ENCODE results near the gene ARL13B. TPM values are rescaled to one million over a fixed set of nuclear protein-coding genes. Genes with fewer than 3 reads are reported as not detected.

The ARL13B gene
- total RNA-seq, 1 experiment from 2014 or later: 9.3 TPM

DNA sequence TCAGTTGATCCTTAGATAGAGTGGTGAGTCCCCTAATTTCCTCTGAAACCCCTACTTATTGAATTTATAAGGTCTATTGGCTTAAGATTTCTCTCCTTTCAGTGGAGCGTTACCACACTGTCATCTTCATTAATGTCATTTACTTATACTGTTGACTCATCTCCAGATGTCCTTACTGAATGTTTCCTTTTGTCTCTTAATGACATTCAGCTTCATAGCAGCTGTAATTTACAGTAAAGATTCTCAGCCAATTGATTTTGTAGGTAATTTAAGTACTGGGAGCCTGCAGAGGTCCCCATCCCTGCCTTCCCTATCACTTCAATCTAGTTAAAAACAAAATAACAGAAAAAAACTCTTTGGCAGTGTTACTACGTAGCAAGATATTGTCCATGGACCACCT is 29.7 kb downstream of the ARL13B start:
- no peak for DNase-seq (ENCODE audit: low spot score)
- H3K36me3 Mint-ChIP-seq: no peaks in the 10 kb centered on the region; the same call in 1 of the 2 replicates
- H3K27me3 Mint-ChIP-seq (ENCODE audit: low read depth): no peaks in the 10 kb centered on the region
- POLR2A ChIA-PET: no interaction called here
- no peaks in the 10 kb centered on the region for H3K9me3 Mint-ChIP-seq
- TF ChIP-seq, protein P1, sequence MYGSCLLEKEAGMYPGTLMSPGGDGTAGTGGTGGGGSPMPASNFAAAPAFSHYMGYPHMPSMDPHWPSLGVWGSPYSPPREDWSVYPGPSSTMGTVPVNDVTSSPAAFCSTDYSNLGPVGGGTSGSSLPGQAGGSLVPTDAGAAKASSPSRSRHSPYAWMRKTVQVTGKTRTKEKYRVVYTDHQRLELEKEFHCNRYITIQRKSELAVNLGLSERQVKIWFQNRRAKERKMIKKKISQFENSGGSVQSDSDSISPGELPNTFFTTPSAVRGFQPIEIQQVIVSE (CRISPR knock-in tag; IDR thresholded peaks at IDR 0.05; ENCODE audit: borderline replicate concordance): no peak
- TF ChIP-seq RELA (CRISPR knock-in tag; IDR thresholded peaks at IDR 0.05; ENCODE audit: borderline replicate concordance) (no peak), ATF1 (CRISPR knock-in tag; IDR thresholded peaks at IDR 0.05) (no peak), TEAD1 (CRISPR knock-in tag; IDR thresholded peaks at IDR 0.05) (no peak), ZNF219 (CRISPR knock-in tag; IDR thresholded peaks at IDR 0.05; ENCODE audit: borderline replicate concordance) (no peak), GTF2I (CRISPR knock-in tag; conservative IDR thresholded peaks at IDR 0.05) (no peak), FOXK1 (CRISPR knock-in tag; IDR thresholded peaks at IDR 0.05) (no peak), MXD4 (CRISPR knock-in tag; IDR thresholded peaks at IDR 0.05; ENCODE audit: borderline replicate concordance) (no peak), TEAD4 (CRISPR knock-in tag; IDR thresholded peaks at IDR 0.05) (no peak)
- TF ChIP-seq, protein P2, sequence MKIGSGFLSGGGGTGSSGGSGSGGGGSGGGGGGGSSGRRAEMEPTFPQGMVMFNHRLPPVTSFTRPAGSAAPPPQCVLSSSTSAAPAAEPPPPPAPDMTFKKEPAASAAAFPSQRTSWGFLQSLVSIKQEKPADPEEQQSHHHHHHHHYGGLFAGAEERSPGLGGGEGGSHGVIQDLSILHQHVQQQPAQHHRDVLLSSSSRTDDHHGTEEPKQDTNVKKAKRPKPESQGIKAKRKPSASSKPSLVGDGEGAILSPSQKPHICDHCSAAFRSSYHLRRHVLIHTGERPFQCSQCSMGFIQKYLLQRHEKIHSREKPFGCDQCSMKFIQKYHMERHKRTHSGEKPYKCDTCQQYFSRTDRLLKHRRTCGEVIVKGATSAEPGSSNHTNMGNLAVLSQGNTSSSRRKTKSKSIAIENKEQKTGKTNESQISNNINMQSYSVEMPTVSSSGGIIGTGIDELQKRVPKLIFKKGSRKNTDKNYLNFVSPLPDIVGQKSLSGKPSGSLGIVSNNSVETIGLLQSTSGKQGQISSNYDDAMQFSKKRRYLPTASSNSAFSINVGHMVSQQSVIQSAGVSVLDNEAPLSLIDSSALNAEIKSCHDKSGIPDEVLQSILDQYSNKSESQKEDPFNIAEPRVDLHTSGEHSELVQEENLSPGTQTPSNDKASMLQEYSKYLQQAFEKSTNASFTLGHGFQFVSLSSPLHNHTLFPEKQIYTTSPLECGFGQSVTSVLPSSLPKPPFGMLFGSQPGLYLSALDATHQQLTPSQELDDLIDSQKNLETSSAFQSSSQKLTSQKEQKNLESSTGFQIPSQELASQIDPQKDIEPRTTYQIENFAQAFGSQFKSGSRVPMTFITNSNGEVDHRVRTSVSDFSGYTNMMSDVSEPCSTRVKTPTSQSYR (CRISPR knock-in tag; IDR thresholded peaks at IDR 0.05): no peak
- TF ChIP-seq, protein P3, sequence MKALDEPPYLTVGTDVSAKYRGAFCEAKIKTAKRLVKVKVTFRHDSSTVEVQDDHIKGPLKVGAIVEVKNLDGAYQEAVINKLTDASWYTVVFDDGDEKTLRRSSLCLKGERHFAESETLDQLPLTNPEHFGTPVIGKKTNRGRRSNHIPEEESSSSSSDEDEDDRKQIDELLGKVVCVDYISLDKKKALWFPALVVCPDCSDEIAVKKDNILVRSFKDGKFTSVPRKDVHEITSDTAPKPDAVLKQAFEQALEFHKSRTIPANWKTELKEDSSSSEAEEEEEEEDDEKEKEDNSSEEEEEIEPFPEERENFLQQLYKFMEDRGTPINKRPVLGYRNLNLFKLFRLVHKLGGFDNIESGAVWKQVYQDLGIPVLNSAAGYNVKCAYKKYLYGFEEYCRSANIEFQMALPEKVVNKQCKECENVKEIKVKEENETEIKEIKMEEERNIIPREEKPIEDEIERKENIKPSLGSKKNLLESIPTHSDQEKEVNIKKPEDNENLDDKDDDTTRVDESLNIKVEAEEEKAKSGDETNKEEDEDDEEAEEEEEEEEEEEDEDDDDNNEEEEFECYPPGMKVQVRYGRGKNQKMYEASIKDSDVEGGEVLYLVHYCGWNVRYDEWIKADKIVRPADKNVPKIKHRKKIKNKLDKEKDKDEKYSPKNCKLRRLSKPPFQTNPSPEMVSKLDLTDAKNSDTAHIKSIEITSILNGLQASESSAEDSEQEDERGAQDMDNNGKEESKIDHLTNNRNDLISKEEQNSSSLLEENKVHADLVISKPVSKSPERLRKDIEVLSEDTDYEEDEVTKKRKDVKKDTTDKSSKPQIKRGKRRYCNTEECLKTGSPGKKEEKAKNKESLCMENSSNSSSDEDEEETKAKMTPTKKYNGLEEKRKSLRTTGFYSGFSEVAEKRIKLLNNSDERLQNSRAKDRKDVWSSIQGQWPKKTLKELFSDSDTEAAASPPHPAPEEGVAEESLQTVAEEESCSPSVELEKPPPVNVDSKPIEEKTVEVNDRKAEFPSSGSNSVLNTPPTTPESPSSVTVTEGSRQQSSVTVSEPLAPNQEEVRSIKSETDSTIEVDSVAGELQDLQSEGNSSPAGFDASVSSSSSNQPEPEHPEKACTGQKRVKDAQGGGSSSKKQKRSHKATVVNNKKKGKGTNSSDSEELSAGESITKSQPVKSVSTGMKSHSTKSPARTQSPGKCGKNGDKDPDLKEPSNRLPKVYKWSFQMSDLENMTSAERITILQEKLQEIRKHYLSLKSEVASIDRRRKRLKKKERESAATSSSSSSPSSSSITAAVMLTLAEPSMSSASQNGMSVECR (CRISPR knock-in tag; IDR thresholded peaks at IDR 0.05; ENCODE audit: borderline replicate concordance): no peak
- TF ChIP-seq, protein P4, sequence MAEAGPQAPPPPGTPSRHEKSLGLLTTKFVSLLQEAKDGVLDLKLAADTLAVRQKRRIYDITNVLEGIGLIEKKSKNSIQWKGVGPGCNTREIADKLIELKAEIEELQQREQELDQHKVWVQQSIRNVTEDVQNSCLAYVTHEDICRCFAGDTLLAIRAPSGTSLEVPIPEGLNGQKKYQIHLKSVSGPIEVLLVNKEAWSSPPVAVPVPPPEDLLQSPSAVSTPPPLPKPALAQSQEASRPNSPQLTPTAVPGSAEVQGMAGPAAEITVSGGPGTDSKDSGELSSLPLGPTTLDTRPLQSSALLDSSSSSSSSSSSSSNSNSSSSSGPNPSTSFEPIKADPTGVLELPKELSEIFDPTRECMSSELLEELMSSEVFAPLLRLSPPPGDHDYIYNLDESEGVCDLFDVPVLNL (CRISPR knock-in tag; IDR thresholded peaks at IDR 0.05; ENCODE audit: borderline replicate concordance, low read depth): no peak
- TF ChIP-seq, protein P5, sequence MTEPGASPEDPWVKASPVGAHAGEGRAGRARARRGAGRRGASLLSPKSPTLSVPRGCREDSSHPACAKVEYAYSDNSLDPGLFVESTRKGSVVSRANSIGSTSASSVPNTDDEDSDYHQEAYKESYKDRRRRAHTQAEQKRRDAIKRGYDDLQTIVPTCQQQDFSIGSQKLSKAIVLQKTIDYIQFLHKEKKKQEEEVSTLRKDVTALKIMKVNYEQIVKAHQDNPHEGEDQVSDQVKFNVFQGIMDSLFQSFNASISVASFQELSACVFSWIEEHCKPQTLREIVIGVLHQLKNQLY (CRISPR knock-in tag; IDR thresholded peaks at IDR 0.05): no peak
- H3K4me3 Mint-ChIP-seq: no peak overlapping the region
- CTCF ChIA-PET: no interaction called here
- ATAC-seq: no peak
- H3K27ac Mint-ChIP-seq: no peak overlapping the region
- H3K4me1 Mint-ChIP-seq: no peaks in the 10 kb centered on the region

DNA sequence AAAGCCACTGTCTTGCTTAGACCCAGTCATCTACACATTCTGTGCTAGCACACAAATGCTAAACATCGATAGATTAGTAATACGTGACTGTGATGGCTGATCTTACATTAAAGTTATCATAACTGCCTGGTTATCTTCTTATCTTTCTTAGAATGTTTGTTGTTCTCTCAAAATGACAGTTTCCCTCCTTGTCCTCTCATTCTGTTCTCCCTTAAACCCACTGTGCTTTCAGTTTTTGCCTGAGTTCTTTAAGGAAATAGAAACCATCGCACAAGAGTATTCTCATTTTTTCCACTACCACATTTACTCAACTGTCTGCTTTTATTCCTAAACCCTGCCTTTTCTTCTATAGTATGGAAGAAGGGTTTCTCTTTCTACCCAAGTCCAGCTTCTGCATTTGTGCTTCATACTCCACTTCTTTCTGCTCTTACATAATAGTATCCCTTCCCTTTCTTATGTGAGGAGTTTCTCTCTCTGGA is 31.3 kb downstream of the ARL13B start:
- Mint-ChIP-seq H3K27me3 (ENCODE audit: low read depth) (no peaks in the 10 kb centered on the region), H3K27ac (no peak overlapping the region), H3K36me3 (no peaks in the 10 kb centered on the region; the same call in 1 of the 2 replicates), H3K9me3 (no peaks in the 10 kb centered on the region), H3K4me3 (no peak overlapping the region), H3K4me1 (no peaks in the 10 kb centered on the region)
- DNase-seq (ENCODE audit: low spot score) (no peak), ATAC-seq (no peak)
- CTCF ChIA-PET: no interaction called here
- POLR2A ChIA-PET: no interaction called here
- TF ChIP-seq PRRX2 (CRISPR knock-in tag; IDR thresholded peaks at IDR 0.05): no peak

Measured in WTC11 (cell line).